GM12892 (cell line): Measurements from ENCODE around the gene FASTK.
A peak's percentile ranks its signal among the peaks of the same experiment; 100 is the strongest.

Experiments used
- DNase-seq: peaks from one replicate; pipeline ENCODE4 v3.0.0; 2011; ENCODE audit not compliant: insufficient read length
- FAIRE-seq: peaks from 2 replicates; lab custom pipeline; 2011; peaks lifted over from hg19 to GRCh38; lab: Jason Lieb, UNC
- POLR2A ChIP-seq: IDR thresholded peaks from 2 replicates; pipeline ENCODE4 v1.6.1; 2011; ENCODE audit warnings: low read depth, low read length, control low read depth
- POLR2AphosphoS5 ChIP-seq: IDR thresholded peaks from 2 replicates; pipeline ENCODE4 v1.6.1; 2011; ENCODE audit warnings: low read depth, low read length, control low read depth
- TAF1 ChIP-seq: IDR thresholded peaks from 2 replicates; pipeline ENCODE4 v1.6.1; 2011; ENCODE audit warnings: low read depth, mild to moderate bottlenecking, control low read depth, low read length, borderline replicate concordance

Gene FASTK

DNA sequence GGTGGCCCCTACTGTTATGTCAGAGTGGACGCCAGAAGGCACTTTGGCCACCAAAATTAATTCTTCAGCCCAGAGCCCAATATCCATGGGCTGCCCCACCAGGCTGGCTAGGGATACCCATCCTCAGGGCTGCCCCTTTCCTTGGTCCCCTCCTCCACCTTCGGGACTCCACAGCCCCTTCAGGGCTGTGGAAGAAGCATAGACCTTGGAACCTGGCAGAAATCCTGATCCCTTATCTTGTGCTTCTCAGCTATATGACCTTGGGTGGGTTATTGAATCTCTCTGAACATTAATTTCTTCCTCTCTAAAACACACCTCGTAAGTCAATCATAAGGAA lies 3.2 kb upstream of the FASTK start:
- no peak for DNase-seq
- no peak for FAIRE-seq
- TF ChIP-seq POLR2A, result no peak
- TF ChIP-seq TAF1, result no peak

DNA sequence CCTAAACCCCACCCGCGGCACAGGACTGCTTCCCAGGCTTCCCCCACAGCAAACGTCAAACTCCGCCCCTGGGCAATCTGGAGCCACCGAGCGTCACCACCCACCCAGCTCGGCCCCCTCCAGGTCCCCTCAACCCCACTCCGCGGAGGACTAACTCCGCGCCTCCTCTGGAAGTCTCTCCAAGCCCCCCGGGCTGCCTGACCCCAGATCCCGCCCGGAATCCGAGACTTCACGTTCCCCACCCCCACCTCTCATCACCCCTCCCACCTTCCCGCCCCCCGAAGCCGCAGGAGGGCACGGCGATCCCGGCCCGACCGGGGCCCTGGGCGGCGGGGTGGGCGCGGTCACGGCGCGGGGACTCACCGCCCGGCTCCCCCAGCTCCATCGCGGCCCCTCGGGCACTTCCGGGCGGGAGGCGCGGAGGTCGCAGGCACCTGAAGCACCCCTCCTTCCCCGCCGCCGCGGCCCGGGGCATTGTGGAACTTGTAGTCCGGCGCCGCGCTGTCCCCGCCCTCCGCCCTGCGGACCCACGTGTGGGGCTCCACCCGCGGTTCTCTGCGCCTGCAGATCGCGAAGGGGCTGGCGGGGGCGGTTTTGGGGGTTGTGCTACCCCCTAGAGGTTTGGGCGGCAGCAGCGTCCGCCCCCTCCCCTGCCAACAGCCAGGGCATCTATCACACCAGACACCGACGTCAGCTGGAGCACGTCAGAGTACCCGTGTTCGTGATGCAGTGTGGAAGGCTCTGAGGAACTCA lies 2.6 kb upstream of the FASTK start, which contains the start of gene TMUB1:
Gene TMUB1, minus strand, starts transcription at position 423 of the 753 bp plus-strand sequence. CDS start 930 bp downstream, outside the sequence.
- TF ChIP-seq POLR2AphosphoS5, result no peak
- TF ChIP-seq POLR2A, result no peak; the same call in 1 of the 2 replicates
- no peak for TF ChIP-seq TAF1
- DNase-seq (peak; percentile 83), FAIRE-seq (peak; percentile 77)

DNA sequence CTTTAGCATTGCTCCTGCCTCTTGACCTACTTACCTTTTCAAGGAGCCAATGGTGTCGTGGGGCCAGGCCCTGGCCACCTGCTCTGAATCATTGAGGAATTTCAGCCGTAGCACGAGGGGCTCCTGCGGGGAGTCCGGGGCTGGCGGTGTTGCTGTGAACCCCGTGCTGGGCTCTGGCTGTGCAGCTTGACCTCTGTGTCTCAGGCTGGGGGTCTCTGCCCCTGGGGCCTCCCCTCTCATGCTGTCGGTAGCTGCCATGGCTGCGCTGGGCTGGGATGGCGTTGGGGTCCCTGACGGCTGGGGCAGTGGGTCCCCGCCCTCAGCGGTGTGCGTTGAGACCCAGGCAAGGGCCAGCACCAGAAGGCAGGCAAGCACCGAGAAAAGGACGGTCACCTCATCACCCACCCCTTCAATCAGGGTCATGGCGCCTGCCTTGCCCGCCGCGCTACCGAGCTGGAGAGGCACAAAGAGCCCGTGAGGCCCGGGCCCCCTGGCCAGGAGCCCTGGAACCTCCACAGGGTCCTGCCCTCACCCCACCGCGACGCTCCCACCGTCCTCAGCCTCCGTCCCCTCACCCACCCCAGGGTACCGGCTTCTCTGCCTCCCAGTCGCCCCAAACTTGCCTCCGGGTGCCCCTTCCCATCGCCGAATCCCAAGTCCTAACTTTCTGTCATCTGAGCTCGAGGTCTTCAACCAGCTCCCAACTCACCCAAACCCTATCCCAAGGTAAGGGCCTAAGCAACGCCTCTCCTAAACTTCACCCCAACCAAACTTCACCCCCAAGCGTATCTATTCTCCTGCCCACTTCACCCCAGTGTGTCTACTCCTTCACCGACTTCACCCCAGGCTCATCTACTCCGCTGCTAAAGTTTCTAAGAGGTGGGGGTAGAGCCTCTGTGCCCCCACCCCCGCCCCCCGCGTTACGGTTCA lies 1.8 kb upstream of the FASTK start:
- TF ChIP-seq POLR2A, result no peak
- no peak for TF ChIP-seq POLR2AphosphoS5
- no peak for TF ChIP-seq TAF1
- FAIRE-seq (no peak), DNase-seq (no peak)

DNA sequence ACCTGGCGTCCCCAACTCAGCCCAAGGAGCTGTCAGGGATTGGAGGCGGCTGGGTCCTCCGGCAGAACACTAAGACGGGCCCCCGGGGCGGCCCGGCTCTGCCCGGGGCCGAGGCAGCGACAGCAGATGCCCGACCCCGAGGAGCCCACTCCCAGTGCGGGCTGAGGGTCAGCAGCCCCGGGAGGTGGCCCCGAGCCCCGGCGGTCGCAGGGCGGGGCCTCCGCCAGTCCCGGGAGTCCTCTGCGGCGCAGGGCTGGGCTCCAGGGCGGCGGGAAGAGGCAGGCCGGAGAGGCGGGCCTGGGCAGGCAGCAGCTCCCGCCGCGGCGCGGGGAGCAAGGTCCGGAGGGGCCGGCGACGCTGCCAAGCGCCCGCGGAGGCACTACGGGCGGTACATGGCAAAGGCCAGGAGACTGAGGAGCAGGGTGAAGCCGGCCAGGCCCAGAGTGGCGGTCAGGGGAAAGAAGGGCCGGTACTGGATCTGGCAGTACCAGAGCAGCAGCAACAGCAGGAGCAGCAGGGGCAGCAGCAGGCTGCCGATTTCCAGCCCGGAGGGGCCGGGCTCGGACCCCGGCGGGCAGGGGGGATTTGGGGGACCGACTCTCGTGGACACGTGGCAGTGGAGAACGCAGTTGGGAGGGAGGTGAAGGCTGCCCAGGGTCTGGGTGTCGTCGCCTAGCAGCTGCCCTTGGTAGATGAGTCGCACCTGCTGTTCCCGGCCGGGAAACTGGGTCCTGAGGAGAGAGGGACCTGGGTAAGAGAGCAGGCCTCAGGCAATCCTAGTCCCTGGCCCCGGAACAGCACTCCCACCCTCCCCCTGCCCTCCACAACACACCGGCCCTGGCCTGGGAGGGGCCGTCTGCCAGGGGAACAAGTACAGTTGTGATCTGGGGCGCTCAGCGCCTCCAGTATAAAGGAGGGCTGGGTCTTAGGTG lies 827 bp upstream of the FASTK start:
- FAIRE-seq (no peak), DNase-seq (no peak)
- no peak for TF ChIP-seq POLR2AphosphoS5
- TF ChIP-seq TAF1, result no peak
- no peak for TF ChIP-seq POLR2A

DNA sequence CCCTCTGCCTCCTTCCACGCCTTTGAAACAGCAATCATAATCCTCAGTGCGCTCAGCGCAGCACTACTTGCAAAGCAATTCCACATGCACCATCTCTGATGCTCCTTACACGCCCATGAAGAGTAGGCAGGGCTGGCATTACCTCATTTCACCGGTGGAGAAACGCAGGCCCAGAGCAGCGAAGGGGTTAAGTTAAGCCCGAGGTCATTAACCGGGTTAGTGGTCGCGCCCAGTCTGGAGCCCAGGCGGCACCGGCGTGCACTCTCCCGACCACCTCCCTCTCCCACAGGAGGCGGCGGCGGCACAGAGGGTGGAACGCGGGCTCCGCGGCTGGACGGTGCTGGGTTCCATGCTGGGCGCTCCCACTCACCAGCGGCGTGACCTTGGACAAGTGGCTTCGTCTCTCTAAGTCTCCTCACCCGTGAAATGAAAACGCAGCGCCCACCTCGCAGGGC lies 515 bp downstream of the FASTK start:
- DNase-seq (no peak), FAIRE-seq (no peak)
- TF ChIP-seq POLR2AphosphoS5 (no peak), POLR2A (no peak), TAF1 (no peak)

DNA sequence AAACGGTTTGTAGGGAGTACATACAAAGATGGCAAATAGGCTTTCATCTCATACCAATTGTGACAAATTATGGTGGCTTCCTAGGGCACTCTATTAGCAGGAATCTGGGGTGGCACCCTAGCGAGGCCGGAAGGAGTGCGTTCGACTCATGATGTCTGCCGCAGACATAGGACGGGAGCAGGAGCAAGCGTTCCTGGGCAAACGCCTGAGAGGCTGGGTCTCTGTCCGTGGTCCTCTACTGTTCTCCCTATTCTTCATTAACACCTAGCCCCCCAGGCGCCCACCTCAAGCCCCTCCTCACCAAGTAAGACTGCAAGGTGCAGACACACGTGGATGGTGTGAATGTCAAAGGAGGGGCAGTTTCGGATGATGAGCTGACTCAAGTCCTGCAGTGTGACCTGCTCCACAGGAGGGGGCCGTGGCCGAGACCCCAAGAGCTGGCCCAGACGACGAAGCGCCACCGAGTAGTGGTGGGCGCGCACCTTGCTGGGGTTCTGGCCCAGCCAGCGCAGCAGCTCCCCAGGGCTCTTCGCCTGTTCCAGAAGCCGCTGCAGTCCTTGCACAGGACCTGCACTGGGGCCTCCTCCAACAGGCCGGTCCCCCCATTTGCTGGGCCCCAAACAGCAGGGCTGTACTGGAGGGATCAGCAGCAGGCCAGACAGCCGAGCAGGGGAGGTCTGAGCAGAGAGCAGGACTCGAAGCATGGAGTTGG lies 1.3 kb downstream of the FASTK start:
- FAIRE-seq, result no peak

DNA sequence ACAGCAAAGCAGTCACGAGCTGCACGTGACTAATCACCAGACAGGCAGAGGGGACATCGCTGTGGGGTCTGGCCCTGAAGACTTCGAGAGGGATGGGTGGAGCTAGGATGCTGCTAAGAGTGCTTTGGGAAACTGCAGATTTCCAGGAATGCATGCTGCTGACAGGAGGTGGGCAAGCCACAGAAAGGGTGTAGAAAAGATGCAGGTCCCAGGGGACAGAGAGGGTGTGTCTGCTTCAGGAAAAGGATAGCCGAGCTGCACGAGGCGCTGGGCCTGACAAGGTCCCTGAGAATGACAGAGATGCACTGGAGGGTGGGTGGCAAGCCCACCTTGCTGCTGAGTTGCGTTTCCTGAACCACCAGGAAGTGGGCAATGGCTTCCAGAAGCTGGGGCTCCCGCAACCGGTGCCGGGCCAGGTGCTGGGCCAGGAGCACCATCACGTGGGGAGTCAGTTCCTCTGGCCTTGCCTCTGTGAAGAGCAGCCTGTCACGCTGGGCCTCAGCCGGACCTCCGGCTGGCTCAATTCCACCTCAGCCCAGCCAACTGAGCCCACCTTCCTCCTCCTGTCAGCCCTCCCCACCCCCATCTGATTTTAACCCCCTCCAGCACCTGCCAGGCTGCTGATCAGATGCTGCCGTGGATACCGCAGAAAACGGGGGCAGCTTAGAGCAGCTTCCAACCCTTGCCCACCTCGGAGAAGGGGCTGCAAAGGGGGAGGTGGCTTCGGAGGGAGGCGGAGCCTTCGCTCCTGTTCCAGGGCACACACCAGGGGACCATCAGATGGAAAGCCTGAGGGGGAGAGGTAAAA lies 2.2 kb downstream of the FASTK start:
- FAIRE-seq, result no peak
- DNase-seq, result no peak
- TF ChIP-seq POLR2AphosphoS5 (peak; percentile 52; the same call in 1 of the 2 replicates), TAF1 (no peak), POLR2A (peak; percentile 21; the same call in 1 of the 2 replicates)

More for the DNA sequence above, 1.3 kb downstream of the FASTK start:
- TF ChIP-seq POLR2A (no peak; the same call in 1 of the 2 replicates), TAF1 (no peak), POLR2AphosphoS5 (no peak)
- DNase-seq, result no peak

DNA sequence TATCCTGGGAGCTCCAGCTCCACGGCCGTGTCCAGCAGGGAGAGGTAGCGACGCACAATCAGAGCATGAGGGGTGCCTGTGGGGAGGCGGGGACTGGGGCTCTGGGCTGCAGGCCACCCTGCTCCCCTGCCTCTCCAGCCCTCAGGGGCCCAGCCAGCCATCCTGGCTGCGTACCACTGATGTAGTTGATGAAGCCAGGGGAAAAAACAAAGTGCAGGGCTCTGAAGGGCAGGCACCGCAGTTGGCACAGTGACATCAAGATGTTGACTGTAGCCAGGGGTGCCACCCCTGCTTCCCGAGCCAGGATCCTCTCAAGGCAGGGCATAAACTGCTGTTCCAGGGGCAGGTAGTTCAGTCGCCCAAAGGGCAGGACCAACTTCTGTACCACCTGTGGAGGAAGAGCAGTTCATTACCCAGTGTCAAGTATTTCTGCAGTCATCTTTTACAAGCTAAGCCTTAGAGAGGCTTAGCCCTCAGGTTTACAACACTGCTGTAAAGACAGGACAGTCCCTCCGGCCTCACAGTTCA lies 2.8 kb downstream of the FASTK start:
- TF ChIP-seq POLR2A (no peak), TAF1 (no peak), POLR2AphosphoS5 (no peak)
- DNase-seq, result no peak
- no peak for FAIRE-seq
